HCT116 (cell line): Measurements from ENCODE around the gene ATG16L1. TPM values are rescaled to one million over a fixed set of nuclear protein-coding genes. Genes with fewer than 3 reads are reported as not detected.

Experiments
- ATAC-seq: fragments of 200-7000 bp; cut with Tn5 transposase; 2 replicates; pipeline ENCODE4 v1.9.1; 2020; ENCODE audit warnings: mild to moderate bottlenecking, moderate library complexity
- BruUV-seq: library from RNA; stranded (reverse); fragments of 400-500 nt; replicated peaks from 2 replicates; lab custom pipeline; 2021; lab: Mats Ljungman, UMichigan
- CTCF ChIA-PET: fragments of 300-600 bp; sonication (Branson Sonifier 250); formaldehyde crosslinking; loops from one replicate; lab custom pipeline; 2021; ENCODE audit warnings: antibody characterized with exemption; lab: Charles Lee
- POLR2A ChIA-PET: fragments of 300-600, 350-600 bp; sonication (Branson Sonifier 250); formaldehyde crosslinking; loops from one replicate; lab custom pipeline; 2021; ENCODE audit warnings: antibody characterized with exemption; lab: Charles Lee
- RAD21 ChIA-PET, 2 experiments: fragments of 300-600 bp; sonication (Branson Sonifier 250); formaldehyde crosslinking; loops; one replicate each; lab custom pipeline; 2023; ENCODE audit warnings: low total read pairs in 2 of 2; ENCODE audit not compliant: uncharacterized antibody in 2 of 2, unreplicated experiment in 2 of 2, low non-redundant PET in 1 of 2; lab: Charles Lee
- DNase-seq: peaks from one replicate; pipeline ENCODE4 v3.0.0-alpha.2; 2010; ENCODE audit warnings: low read depth, low spot score
- H2AFZ ChIP-seq: fragments of 200-600 bp; shearing (Covaris generic), sonication (generic); 2 replicates; pipeline ENCODE4 v1.6.1; 2017; ENCODE audit warnings: low read depth, mixed run types, mixed read lengths, antibody characterized with exemption, low read length; ENCODE audit not compliant: poor library complexity, severe bottlenecking
- H3K27ac ChIP-seq: 2 replicates; pipeline ENCODE4 v1.5.1; 2012; ENCODE audit warnings: low read depth, low read length
- H3K27me3 ChIP-seq: fragments of 200-600 bp; sonication (generic); 2 replicates; pipeline ENCODE4 v1.6.1; 2016; ENCODE audit warnings: mixed run types, low read length, mixed read lengths; ENCODE audit not compliant: insufficient read depth
- H3K36me3 ChIP-seq, 2 experiments: fragments of 200-500 bp in 1 of 2; fragments of 200-600 bp in 1 of 2; sonication (Bioruptor generic) in 1 of 2; sonication (generic) in 1 of 2; 2 replicates each; pipeline versions ENCODE4 v1.5.1 to v1.6.1; 2014 to 2016; ENCODE audit warnings: low read length in 2 of 2, inconsistent platforms in 1 of 2, mixed read lengths in 1 of 2, mixed run types in 1 of 2; ENCODE audit not compliant: insufficient read depth in 2 of 2, control insufficient read depth in 1 of 2
- H3K4me1 ChIP-seq, 2 experiments: fragments of 200-600 bp in 1 of 2; sonication (generic) in 1 of 2; 2 replicates each; pipeline versions ENCODE4 v1.5.1 to v1.6.1; 2012 to 2017; ENCODE audit warnings: low read length in 2 of 2, inconsistent platforms in 1 of 2, mild to moderate bottlenecking in 1 of 2, mixed read lengths in 1 of 2, mixed run types in 1 of 2, moderate library complexity in 1 of 2; ENCODE audit not compliant: insufficient read depth in 2 of 2, control insufficient read depth in 1 of 2
- H3K4me2 ChIP-seq: fragments of 200-600 bp; sonication (generic); 2 replicates; pipeline ENCODE4 v1.6.1; 2017; ENCODE audit warnings: mixed run types, low read length, mixed read lengths
- H3K4me3 ChIP-seq, 2 experiments: fragments of 200-600 bp in 1 of 2; sonication (generic) in 1 of 2; replicated peaks in 1 of 2; 2 replicates each; pipeline ENCODE4 v1.5.1; 2011 to 2016; ENCODE audit warnings: low read length in 2 of 2, control low read depth in 1 of 2, low read depth in 1 of 2, mild to moderate bottlenecking in 1 of 2, mixed read lengths in 1 of 2, mixed run types in 1 of 2
- H3K79me2 ChIP-seq: fragments of 200-600 bp; sonication (generic); 2 replicates; pipeline ENCODE4 v1.6.1; 2017; ENCODE audit warnings: mild to moderate bottlenecking, mixed run types, low read length, moderate library complexity, mixed read lengths; ENCODE audit not compliant: insufficient read depth
- H3K9ac ChIP-seq: fragments of 200-600 bp; sonication (generic); 2 replicates; pipeline ENCODE4 v1.6.1; 2016; ENCODE audit warnings: low read length, mixed read lengths
- H3K9me2 ChIP-seq: fragments of 200-600 bp; sonication (generic), shearing (Covaris generic); 2 replicates; pipeline ENCODE4 v1.6.1; 2017; ENCODE audit warnings: mixed run types, mild to moderate bottlenecking, moderate library complexity; ENCODE audit not compliant: insufficient read depth
- H3K9me3 ChIP-seq, 2 experiments: fragments of 200-500 bp in 1 of 2; fragments of 200-600 bp in 1 of 2; sonication (Bioruptor generic) in 1 of 2; sonication (generic) in 1 of 2; 2 replicates each; pipeline ENCODE4 v1.6.1; 2014 to 2017; ENCODE audit warnings: low read length in 2 of 2, mixed read lengths in 2 of 2, inconsistent platforms in 1 of 2, low read depth in 1 of 2, mild to moderate bottlenecking in 1 of 2, mixed run types in 1 of 2, moderate library complexity in 1 of 2; ENCODE audit not compliant: control insufficient read depth in 1 of 2, insufficient read depth in 1 of 2
- H4K20me1 ChIP-seq: fragments of 200-600 bp; sonication (generic), shearing (Covaris generic); 2 replicates; pipeline ENCODE4 v1.6.1; 2017; ENCODE audit warnings: mixed run types, mild to moderate bottlenecking, moderate library complexity; ENCODE audit not compliant: insufficient read depth
- CBX3 ChIP-seq: IDR thresholded peaks from 2 replicates; pipeline ENCODE4 v1.6.1; 2012; ENCODE audit warnings: low read depth
- CEBPB ChIP-seq: IDR thresholded peaks from 2 replicates; pipeline ENCODE4 v1.6.1; 2012; ENCODE audit warnings: low read depth
- CTCF ChIP-seq, 3 experiments: fragments of 200-600 bp in 1 of 3; sonication (generic) in 1 of 3; IDR thresholded peaks in 2 of 3; conservative IDR thresholded peaks in 1 of 3; 2 replicates each; pipeline ENCODE4 v1.5.1; 2012 to 2017; ENCODE audit warnings: low read depth in 2 of 3, low read length in 2 of 3, antibody characterized with exemption in 1 of 3, borderline replicate concordance in 1 of 3, control low read depth in 1 of 3, mild to moderate bottlenecking in 1 of 3, mixed read lengths in 1 of 3, mixed run types in 1 of 3, moderate library complexity in 1 of 3; ENCODE audit not compliant: insufficient read depth in 1 of 3
- ELF1 ChIP-seq: IDR thresholded peaks from 2 replicates; pipeline ENCODE4 v1.6.1; 2012; ENCODE audit warnings: low read depth, borderline replicate concordance
- EZH2 ChIP-seq: fragments of 200-600 bp; sonication (generic); IDR thresholded peaks from 2 replicates; pipeline ENCODE4 v1.6.1; 2017; ENCODE audit warnings: antibody characterized with exemption, mixed run types
- EZH2phosphoT487 ChIP-seq: fragments of 200-600 bp; IDR thresholded peaks from 2 replicates; pipeline ENCODE4 v1.6.1; 2018; ENCODE audit warnings: antibody characterized with exemption, borderline replicate concordance
- FOSL1 ChIP-seq: IDR thresholded peaks from 2 replicates; pipeline ENCODE4 v1.6.1; 2012; ENCODE audit warnings: low read depth
- JUND ChIP-seq: IDR thresholded peaks from 2 replicates; pipeline ENCODE4 v1.6.1; 2012
- MAX ChIP-seq: IDR thresholded peaks from 2 replicates; pipeline ENCODE4 v1.6.1; 2012
- POLR2A ChIP-seq: IDR thresholded peaks from 2 replicates; pipeline ENCODE4 v1.7.0; 2011; ENCODE audit warnings: borderline replicate concordance; ENCODE audit not compliant: insufficient read depth, insufficient read length; ENCODE audit errors: extremely low read depth
- POLR2AphosphoS5 ChIP-seq: IDR thresholded peaks from 2 replicates; pipeline ENCODE4 v1.6.1; 2011; ENCODE audit warnings: mild to moderate bottlenecking, low read depth, low read length, moderate library complexity
- RAD21 ChIP-seq: IDR thresholded peaks from 2 replicates; pipeline ENCODE4 v1.6.1; 2012; ENCODE audit warnings: low read depth, mild to moderate bottlenecking
- SIN3A ChIP-seq: IDR thresholded peaks from 2 replicates; pipeline ENCODE4 v1.6.1; 2012; ENCODE audit warnings: low read depth
- SRF ChIP-seq: IDR thresholded peaks from 2 replicates; pipeline ENCODE4 v1.6.1; 2012; ENCODE audit warnings: low read depth
- YY1 ChIP-seq: IDR thresholded peaks from 2 replicates; pipeline ENCODE4 v1.6.1; 2011; ENCODE audit warnings: low read length, low read depth, moderate library complexity, mild to moderate bottlenecking; ENCODE audit not compliant: insufficient replicate concordance; ENCODE audit errors: extremely low read depth
- ZNF274 ChIP-seq: fragments of 200-500 bp; sonication (Bioruptor generic); IDR thresholded peaks from 2 replicates; pipeline ENCODE4 v1.6.1; 2014; ENCODE audit warnings: mild to moderate bottlenecking, low read depth, low read length, inconsistent platforms
- intact Hi-C: fragments of 100-400 bp; cut with micrococcal nuclease; formaldehyde crosslinking; loops from 2 replicates; pipeline ENCODE4 v1.10.0; 2022
- total RNA-seq: library from RNA; stranded (reverse); gene quantifications from one replicate; pipeline ENCODE4 v1.2.1, GENCODE V29; 2021; ENCODE audit not compliant: unreplicated experiment

Gene ATG16L1
- total RNA-seq, 1 experiment from 2014 or later, result 43.4 TPM

GRCh38 chr2:233320470-233320869 lies 69.0 kb downstream of the ATG16L1 start:
- ChIA-PET CTCF (no interaction called here), RAD21 (no interaction called here), POLR2A (no interaction called here)
- Histone ChIP-seq H3K9me3 (no peaks in the 10 kb centered on the region), H3K4me1 (no peaks in the 10 kb centered on the region), H3K27me3 (no peaks in the 10 kb centered on the region), H3K79me2 (no peaks in the 10 kb centered on the region), H3K27ac (no peak overlapping the region), H3K4me2 (no peak overlapping the region), H3K4me3 (no peak overlapping the region), H2AFZ (no peak overlapping the region), H3K9ac (no peak overlapping the region), H3K36me3 (no peaks in the 10 kb centered on the region), H3K9me2 (no peaks in the 10 kb centered on the region), H4K20me1 (no peaks in the 10 kb centered on the region)
- ATAC-seq (no peak), DNase-seq (no peak)
- BruUV-seq, result no TSS peak
- TF ChIP-seq CTCF (IDR thresholded peaks at IDR 0.05 in 2 of 3, conservative IDR thresholded peaks at IDR 0.05 in 1 of 3; ENCODE audit: borderline replicate concordance in 1 of 3, insufficient read depth in 1 of 3, low read depth in 2 of 3, low read length in 2 of 3), result no peak
- no peak for TF ChIP-seq CBX3
- intact Hi-C loops, result no loop called here

GRCh38 chr2:233321166-233321565 lies 69.7 kb downstream of the ATG16L1 start:
- no peak for ATAC-seq
- POLR2A ChIA-PET, result no interaction called here
- no peak for TF ChIP-seq EZH2
- TF ChIP-seq SRF, result no peak
- no peak for TF ChIP-seq MAX
- TF ChIP-seq RAD21, result no peak
- TF ChIP-seq SIN3A, result no peak
- no peak for TF ChIP-seq CEBPB
- no peak for TF ChIP-seq CTCF (IDR thresholded peaks at IDR 0.05 in 2 of 3, conservative IDR thresholded peaks at IDR 0.05 in 1 of 3; ENCODE audit: borderline replicate concordance in 1 of 3, insufficient read depth in 1 of 3, low read depth in 2 of 3, low read length in 2 of 3)
- no peak for TF ChIP-seq YY1
- TF ChIP-seq FOSL1, result no peak
- no peak for TF ChIP-seq ZNF274
- no peak for TF ChIP-seq ELF1
- no peak for TF ChIP-seq EZH2phosphoT487
- no peak for TF ChIP-seq POLR2A
- no peak for TF ChIP-seq POLR2AphosphoS5
- no peak for TF ChIP-seq JUND

More at GRCh38 chr2:233321166-233321565, 69.7 kb downstream of the ATG16L1 start:
- H3K9me2 ChIP-seq, result no peaks in the 10 kb centered on the region
- ChIA-PET CTCF (no interaction called here), RAD21 (no interaction called here)
- DNase-seq, result no peak
- H3K27me3 ChIP-seq, result no peaks in the 10 kb centered on the region
- intact Hi-C loops, result no loop called here
- H3K4me2 ChIP-seq, result no peak overlapping the region
- H3K4me1 ChIP-seq, result no peaks in the 10 kb centered on the region
- no peak overlapping the region for H2AFZ ChIP-seq
- no TSS peak for BruUV-seq
- no peak overlapping the region for H3K9ac ChIP-seq
- no peaks in the 10 kb centered on the region for H3K9me3 ChIP-seq
- no peaks in the 10 kb centered on the region for H4K20me1 ChIP-seq
- H3K27ac ChIP-seq, result no peak overlapping the region
- H3K4me3 ChIP-seq, result no peak overlapping the region
- H3K36me3 ChIP-seq, result no peaks in the 10 kb centered on the region
- H3K79me2 ChIP-seq, result no peaks in the 10 kb centered on the region
